Activated naive CD4-positive, alpha-beta T cell (primary cell): Measurements from ENCODE around the gene KAZN.

Experiments
- DNase-seq, 4 experiments: peaks; one replicate each; lab custom pipeline; 2025; lab: John Stamatoyannopoulos, UW

The KAZN gene

DNA sequence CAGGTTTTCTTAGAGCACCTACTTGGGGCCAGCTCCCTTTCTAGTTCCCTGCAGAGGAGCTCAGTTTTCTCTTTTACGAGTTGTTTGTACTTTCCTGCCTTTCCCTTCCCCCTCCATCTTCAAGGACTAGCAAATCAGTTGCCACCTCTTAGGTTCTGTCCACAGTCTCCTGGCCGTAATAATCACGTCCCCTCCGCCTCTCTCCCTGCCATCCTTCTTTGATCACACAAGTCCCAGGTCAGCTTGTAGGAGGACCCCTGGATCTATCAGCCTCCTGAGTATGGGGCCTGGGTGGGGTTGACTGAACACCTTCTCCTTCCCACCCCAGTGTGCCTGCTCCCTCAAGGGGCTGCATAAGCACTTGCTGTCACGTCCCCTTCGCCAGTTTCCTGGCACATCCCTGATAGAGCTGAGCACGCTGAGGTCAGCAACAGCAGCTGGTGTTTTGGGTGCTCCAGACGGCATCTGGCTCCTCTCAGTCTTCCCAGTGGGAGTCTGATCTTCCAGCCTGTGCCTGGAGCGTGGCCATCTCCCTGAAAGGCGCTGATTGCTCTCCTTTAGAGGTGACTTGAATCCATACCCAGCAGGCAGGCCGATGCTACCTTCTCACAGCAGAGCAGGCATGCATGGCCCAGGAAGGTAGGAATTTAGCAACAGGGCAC lies 338.9 kb downstream of the KAZN start:
- no peak for DNase-seq

DNA sequence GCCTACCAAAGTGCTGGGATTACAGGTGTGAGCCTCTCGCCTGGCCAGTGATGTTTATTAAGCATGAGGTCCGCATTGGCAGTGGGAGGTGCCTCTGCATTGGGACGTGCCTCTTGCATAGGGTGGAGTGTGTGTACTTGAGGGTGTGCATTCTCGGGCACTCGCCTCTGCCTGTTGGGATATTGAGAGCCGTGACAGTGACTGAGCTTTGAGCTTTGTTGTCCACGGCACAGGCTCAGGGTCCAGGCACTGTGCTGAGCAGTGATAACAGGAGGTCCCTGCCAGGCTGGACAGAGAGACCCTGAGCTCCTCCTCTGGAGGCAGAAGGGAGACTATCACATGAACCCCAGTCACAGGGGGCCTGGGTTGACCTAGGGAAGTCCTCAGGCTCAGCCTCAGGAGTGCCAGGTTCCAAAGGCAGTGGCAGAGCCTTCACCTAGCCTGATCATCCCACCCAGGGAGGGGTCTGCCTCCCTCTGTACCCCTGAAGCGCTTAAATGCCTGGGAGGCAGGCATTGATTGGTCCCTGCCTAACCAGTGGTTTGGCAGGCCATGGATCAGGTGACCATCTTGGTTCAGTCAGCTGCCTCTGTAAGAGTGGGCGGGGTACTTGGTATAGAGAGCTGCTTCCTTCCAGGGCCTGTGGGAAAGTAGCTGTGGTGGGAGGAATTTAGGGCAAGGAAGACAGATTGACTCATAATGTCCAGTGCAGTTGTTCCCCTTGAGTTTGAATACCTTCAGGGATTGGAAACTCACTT lies 341.2 kb downstream of the KAZN start:
- no peak for DNase-seq

DNA sequence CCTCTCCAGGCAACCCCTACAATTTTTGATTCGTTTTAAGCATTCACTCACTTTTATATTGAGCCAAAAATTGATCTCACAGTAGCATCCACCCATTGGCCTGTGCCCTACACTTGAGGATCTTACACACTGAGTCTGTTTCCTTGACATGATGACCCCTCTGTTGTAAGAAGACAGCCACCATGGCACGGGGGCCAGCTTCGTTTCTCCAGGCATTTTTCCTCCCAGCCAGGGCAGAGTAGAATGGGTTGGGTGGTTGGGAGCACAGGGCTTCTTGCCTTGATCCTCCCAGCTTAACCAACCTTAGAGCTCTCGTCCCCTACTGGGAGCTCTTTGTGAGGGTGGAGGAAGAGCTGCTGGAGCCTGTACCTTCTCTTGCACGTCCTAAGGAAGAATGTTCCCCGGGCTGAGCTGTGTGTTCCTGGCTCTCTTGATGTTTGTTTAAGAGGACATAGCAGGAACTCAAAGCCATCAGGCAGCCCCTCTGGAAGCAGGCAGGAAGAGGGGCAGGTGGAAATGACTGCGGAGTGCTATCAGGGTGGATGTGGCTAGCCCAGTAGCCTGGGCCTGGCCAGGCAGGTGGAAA lies 341.9 kb downstream of the KAZN start:
- no peak for DNase-seq

DNA sequence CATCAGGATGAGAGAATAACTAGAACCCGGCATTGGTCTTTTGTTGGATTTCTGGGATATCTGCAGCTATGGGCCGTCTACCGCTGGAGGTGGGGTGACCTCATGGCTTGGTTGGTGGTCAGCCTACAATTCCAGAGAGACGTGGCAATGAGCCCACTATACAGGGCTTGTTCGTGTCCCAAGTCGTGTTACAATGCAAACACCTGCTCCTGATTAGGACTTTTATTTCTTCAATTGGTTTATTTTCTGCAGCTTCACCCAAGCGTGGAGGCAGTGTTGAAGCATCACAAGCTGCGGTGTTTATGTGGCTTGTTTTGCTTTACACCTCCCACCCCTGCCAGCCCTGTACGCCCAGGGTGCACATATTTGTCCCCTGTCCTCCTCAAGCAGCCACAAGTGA lies 343.4 kb downstream of the KAZN start:
- DNase-seq: no peak

DNA sequence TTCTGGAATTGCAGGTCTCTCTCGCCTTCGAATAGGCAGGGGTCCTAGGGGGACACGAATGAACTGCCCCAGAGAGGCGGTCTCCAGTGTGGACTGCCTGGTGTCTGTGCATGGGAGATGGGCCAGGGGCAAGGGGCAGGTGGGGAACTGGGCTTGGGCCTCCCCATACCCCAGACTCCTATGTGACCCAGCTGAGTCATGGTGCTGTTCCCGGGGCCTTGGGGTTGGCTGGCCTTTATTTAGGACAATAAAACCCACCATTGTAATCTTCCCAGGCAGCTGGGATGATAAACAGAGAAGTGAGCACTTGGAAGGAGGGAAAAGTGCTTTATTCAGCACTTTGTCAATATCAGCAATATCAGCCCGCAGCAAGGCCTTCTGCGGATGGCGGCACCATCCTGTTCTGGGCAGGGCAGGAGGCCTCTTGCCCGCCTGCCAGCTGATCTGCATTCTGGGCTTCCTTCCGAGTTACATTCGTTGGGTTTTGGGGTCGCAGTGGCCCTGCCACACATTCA lies 346.0 kb downstream of the KAZN start:
- no peak for DNase-seq

DNA sequence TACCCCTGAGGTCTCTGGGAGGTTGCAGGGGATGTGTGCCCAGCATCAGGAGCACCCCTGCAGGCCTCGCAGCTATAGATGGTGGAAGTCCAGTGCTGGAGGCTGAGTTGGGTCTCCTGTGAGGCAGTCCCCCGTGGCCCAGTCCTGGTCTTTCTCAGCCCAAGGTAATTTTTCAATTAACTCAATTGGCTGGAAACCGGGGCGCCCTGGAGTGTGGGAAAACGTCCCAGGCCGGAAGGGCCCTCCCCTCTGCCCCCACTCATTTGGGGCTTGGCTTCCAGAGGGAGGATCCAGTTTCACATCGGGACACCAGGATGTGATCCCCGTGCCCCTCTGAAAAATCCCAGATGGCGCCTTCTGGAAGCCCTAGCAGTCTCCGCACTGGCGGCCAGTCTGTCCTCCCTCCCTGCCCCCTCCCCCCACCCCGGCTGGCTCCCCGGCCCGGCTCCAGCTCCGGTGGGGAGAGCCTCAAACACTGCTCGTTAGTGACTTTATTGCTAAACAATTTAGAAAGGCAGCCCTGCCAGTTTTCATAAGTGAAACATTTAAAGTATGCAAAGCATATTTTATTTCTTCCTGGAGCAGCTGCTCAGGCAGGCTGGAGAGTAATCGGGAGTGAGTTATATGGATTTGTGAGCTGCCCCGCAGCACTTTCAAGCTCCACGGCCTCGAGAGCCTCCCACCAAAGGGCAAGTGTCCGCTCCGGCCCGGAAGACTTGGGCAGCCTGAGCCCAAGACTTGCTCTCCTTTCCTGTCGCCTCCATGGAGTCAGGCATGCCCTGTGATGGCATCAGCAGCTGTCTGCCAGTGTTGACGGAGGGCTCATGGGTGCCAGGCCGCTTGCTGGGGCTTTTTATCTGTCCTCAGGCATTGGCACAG lies 346.9 kb downstream of the KAZN start:
- DNase-seq: no peak

DNA sequence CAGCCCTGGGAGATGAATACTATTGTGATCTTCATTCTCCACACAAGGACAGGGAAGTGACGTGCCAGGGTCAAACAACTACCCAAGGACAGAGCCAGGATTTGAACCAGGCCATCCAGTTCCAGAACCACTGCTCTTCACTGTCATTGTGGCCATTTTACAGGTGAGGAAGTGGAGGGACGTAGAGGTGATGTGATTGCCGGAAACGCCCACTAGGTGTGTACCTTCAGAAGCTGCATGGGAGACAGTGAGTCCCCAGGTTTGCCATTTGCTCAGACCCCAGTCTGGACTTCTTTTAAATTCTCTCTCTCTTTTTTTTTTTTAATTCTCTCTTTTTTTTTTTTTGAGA lies 347.5 kb downstream of the KAZN start:
- DNase-seq: no peak

DNA sequence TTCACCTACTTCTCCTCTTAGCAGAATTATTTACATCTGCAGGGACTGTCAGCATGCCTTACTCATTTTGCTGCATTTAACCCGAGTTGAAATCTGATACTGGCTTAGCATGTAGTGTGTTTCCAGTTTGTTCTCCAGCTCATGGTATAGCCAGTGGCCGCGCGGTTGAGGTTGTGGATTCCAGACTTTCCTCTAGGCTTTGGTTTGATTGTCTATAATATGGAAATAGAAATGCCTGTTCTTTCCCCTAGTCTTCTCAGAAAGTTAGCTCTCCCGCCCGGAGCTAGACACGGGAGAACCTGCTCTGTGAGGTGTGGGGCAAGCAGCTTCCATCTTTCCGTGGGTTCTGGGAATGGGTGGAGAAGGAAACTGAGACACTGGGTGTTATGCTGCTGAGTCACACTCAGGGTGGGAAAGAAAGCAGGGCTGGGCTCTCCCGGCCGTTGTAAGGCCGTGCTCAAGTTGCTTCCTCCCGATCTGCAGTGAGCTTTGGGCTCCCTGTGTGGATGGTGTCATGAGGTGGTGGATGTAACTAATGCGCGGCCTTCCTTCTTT lies 348.3 kb downstream of the KAZN start:
- DNase-seq: no peak

DNA sequence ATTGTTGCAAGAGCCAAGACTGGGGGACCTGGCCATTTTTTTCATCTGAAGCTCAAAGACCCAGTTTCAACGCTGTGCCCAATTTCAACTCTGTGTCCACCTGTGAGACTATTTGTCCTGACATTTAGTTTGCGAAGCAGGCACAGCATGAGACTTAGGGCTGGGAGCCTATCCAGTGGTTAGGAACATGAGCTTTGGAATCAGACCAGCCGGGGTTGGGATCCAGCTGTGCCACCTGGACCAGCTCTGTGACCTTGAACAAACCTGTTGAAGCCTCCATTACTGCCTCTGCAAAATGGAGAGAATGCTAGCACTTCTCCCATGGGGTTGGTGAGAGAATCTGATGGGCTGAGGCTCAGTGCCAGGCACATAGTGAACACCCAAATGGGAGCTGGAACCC lies 348.9 kb downstream of the KAZN start:
- no peak for DNase-seq

DNA sequence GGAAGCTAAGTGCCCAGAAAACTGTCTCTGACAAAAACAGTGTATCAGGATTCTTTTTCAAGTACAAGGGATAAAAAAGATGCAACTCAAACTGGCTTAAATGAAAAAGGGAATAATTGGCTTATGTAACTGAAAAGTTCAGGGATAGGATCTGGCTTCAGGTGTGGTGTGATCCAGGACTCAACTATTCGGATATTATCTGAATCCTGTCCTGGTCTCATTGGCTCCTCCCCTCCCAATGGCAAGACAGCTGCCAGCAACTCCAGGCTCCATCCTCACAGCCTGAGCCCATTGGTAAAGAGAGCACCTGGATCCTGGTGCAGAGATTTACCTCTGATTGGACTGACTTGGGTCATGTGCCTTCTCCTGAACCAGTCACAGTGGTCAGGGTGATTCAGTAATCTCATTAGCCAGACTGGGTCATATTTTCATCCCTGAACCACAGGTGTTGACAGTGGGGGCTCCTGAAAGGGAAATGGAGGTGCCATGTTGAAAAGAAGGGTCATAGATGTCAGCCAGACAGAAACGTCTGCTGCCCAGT lies 349.7 kb downstream of the KAZN start:
- DNase-seq: no peak

DNA sequence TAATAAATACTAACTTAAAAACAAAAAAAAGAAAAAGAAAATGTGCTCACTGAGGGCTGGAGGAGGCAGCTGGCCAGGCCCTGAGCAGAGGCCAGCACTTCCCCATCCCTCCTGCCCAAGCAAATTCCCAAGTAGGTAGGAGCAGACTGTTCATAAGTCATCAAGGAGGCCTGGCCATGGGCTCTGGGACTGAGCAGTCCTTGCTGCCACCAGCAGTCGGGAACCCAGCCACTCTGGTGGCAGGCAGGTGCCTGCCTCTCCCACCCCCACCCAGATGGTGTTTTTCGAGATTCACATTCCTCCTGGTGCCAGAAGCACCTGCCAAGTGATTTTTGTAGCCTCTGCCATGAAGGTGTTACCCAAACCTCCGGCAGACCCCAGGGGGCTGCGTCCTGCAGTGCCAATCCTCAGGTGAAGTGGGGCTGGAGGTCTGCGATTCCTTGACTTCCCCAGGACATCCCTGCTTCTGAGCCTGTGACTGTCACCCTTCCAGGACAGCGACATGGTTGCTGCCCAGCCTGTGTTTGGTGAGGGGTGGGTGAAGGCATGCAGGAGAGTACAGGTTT lies 350.9 kb downstream of the KAZN start:
- DNase-seq: no peak

DNA sequence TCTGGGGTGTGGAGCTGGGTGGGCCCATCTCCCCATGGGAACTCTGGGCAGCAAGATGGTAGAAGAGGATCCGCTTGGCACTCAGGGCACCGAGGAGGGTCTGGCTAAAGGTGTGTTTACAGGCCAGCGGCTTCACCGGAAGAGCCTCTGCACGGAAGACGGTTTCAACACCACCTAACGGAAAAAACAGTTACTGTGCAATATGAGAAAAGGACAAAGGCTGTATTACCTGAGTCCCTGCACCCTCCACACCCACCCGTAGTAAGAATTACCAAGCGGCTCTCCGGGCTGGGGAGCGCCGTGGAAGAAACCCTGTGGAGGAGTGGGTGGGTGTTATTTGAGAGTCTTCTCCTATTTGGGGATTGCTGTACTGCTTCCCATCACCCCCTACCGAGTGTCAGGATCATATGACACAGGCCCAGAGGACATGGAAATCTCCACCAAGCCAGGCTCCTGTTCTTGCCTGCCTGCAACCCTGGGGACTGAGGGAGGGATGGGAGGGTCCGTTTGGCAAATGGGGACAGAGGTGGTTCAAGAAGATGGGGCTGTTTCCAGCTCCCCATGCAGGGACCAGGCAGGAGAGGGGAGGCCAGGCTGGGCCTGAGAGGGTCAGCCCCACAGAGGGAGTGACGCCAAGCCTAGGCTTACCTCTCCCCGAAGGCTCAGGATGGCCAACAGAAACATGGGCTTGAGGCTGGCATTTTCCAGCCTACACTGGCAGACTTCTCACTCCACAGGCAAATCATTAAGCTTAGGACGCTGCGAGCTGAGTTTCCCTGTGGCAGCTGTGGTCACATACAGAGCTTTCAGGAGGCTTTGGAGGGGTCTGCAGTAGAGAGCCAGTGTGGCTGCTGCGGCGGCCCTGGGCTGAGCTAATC lies 351.6 kb downstream of the KAZN start:
- DNase-seq: no peak

DNA sequence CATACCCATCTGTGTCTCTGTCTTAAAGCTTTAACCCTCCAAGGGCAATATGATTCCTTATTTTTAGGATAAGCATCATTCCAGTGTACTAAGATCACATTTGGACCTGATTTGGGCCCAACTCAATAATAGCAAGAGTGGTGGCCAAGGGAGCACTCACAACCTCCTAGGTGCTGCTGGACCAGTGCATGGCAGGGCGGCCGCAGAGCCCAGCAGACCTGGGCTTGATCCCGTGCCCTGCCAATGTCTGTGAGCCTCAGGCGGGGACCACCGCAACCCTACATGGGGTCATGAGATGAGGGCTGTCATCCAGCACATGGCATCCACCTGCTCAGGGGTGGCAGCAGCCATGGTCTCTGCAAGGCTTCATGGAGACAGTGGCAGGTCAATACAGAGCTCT lies 353.3 kb downstream of the KAZN start:
- no peak for DNase-seq

DNA sequence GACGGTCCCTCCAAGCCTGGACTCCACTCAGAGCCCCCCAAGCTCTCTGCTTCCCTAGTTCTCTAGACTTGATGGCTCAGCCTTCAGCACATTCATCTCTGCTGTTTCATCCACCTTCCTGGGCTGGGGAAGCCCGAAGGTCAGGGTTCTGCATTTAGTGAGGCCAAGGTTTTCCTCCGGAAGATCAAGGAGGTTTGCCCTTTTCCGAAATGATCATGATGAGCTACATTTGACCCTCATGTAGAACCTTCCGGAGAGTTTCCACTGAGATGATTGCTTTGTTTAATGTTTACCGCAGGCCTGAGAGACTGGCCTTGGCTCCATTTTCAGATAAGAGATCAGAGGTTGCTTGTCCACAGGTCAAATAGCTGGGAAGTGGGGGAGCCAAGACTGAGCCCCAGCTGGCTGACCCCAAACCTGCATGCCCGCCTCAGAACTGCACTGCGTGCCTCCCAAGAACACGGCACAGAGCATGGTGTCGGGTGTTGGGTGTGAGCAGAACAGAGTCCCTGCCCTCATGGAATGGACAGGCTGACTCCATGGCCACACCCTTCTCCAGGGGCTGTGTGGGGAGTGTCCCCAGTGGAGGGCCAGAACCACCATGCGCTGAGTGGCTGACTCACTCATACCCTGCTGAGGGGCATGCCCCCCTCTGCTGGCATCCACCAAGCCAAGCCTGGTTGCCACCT lies 354.3 kb downstream of the KAZN start:
- no peak for DNase-seq

DNA sequence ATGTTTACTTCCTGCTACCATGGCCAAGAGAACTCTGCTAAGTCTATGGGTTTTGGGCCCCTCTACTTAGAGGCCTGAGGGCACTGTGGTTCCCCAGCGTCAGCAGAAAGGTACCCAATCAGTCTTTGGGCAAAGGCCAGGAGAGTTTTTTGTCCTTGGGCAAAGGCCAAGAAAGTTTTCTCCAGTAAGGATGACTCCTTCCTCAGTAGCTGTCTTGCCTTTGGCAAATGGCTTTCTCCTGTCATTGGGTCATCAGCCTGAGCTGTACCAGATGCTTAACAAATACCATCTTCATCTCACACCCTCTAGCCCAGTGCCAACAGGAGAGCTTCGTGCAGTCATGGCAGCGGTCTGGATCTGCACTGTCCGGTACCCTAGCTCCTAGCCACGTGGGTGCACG lies 355.7 kb downstream of the KAZN start:
- no peak for DNase-seq

DNA sequence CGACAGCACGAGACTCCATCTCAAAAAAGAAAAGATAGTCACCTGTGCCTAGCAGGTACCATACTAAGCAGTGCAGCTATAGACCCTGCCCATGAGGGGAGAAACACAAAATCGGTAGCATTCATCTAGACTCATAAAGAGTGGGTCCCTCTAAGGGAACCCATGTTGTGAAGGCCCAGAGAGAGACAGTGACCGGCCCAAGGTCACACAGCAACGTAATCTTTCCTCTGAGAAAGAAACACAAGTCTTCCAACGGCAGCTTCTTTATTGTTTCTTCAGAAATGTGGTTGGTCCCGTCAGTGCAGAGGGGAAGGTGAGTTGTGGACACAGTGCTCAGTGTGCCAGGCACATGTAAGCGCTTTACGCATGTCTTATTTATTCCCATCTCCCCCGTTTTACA lies 356.4 kb downstream of the KAZN start:
- no peak for DNase-seq

DNA sequence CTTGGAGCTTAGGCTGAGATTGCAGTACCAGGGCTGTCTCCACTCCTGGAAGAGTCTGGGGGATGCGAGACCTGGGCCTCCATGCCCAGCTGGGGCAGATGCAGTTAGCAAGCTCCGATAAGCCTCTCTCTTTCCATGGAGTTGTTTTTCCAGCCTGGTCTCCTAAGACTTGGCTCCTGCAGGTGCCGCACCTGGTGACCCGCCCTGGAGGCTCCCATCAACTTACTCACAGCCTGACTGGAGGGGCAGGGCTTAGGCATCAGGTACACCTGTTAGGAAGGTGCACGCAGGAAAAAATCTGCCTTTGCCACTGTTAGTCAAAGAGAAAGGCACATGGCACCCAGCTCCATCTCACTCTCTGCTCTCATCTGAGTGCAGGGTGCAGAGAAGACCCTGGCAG lies 356.9 kb downstream of the KAZN start:
- DNase-seq: no peak

DNA sequence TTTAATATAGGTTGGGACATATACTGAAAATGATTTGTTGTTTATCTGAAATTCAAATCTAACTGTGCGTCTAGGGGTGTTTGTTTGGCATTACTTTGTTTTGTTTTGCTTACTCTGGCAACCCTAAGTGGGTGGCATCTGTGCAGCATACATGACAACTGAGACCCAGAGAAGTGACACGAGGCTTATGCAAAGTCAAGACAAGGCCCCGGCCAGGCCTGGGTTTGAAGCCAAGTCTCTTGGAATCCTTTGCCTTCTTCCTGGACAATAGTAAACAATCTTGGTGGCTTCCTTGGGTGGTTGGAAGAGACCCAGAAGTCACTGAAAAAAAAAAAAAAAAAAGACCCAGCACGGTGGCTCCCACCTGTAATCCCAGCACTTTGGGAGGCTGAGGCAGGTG lies 357.5 kb downstream of the KAZN start:
- no peak for DNase-seq

DNA sequence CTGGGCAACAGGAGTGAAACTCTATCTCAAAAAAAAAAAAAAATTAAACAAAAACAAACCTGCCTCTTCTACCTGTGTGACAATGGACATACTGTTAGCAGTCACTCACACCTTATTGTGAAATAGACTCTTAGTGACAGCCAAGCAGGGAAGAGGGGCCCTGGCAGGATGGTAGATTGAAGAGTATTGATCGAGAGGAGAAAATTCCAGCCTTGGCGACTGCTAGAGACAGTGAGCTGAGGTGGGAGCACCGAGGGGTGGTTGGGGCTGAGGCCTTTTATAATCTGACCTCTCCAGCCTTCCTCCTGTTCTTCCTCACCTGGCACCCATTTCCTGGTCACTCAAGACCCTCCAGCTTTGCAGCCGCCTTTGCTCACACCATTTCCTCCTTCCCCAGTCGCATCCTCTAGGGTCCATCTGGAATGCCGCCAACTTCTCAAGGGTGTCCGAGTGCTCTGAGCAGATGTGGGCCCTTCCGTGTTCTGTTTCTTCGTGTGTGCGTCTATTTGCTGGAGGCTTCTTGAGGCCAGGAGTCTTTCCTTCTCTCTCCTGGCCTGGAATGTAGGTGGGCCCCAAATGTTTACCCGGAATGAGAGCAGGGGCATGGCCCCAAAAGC lies 358.2 kb downstream of the KAZN start:
- DNase-seq: no peak
